ENCODE results near the gene ADARB2. TPM values are rescaled to one million over a fixed set of nuclear protein-coding genes. Genes with fewer than 3 reads are reported as not detected.

Gene ADARB2
- total RNA-seq (2022) (not detected in 2 replicates), Bru-seq, nascent RNA (percentile 1 among the genes with signal in this experiment), BruChase-seq, experiment 1, labeled RNA remaining after a 6-hour chase (percentile 0 among the genes with signal in this experiment), BruChase-seq, experiment 2, labeled RNA remaining after a 2-hour chase (percentile 1 among the genes with signal in this experiment)
- long read RNA-seq, result 0 reads

- CTCF ChIA-PET, result no interaction called here
- no peak for DNase-seq
- H3K4me3 Mint-ChIP-seq (ENCODE audit: low read depth, unreplicated experiment), result no peak within 1 kb of the TSS
- H3K27me3 Mint-ChIP-seq (ENCODE audit: unreplicated experiment), result peaks cover 36% of the 10 kb centered on the region
- no peak for TF ChIP-seq CTCF (IDR thresholded peaks at IDR 0.05; ENCODE audit: unreplicated experiment)
- no peaks in the 10 kb centered on the region for H3K9me3 Mint-ChIP-seq (ENCODE audit: low read depth, unreplicated experiment)
- H3K4me1 Mint-ChIP-seq (ENCODE audit: low read depth, unreplicated experiment), result no peaks in the 10 kb centered on the region
- no TSS peak for BruUV-seq (replicated peaks)
- H3K36me3 Mint-ChIP-seq (ENCODE audit: insufficient read depth, unreplicated experiment), result no peaks in the 10 kb centered on the region
- no peak within 1 kb of the TSS for H3K27ac Mint-ChIP-seq (ENCODE audit: unreplicated experiment)
- intact Hi-C loops (cut with micrococcal nuclease; ENCODE audit: unreplicated experiment), result no loop called here
These were observed at the start of gene ADARB2 for GRCh38 chr10:1737222-1738061. Gene ADARB2, minus strand, starts transcription at chr10:1737525.

DNA sequence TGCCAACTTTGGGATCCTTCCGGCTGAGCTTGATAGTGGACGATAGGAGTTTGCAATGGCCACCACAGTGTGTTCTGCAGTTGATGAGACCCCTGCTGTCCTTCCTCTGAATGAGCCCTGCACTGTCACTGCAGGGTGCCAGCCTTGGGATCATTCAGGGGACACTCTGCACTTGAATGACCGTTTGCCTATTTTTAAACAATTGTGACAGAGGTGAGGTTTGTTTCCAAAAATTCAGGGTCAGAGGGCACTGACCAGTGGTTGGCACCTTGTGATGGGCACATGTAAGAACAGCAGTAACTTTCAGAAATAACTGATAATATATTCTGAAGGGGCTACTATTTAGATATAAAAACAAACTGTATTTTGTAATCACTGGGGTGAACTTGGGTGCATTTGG is 48.5 kb upstream of the ADARB2 start:
- H3K27me3 Mint-ChIP-seq (ENCODE audit: unreplicated experiment), result no peaks in the 10 kb centered on the region
- no peak for DNase-seq
- H3K4me1 Mint-ChIP-seq (ENCODE audit: low read depth, unreplicated experiment), result no peaks in the 10 kb centered on the region
- no peaks in the 10 kb centered on the region for H3K36me3 Mint-ChIP-seq (ENCODE audit: insufficient read depth, unreplicated experiment)
- intact Hi-C loops (cut with micrococcal nuclease; ENCODE audit: unreplicated experiment), result no loop called here
- BruUV-seq (replicated peaks), result no TSS peak
- H3K27ac Mint-ChIP-seq (ENCODE audit: unreplicated experiment), result no peak overlapping the region
- CTCF ChIA-PET, result no interaction called here
- H3K9me3 Mint-ChIP-seq (ENCODE audit: low read depth, unreplicated experiment), result peaks cover 13% of the 10 kb centered on the region
- H3K4me3 Mint-ChIP-seq (ENCODE audit: low read depth, unreplicated experiment), result no peak overlapping the region
- TF ChIP-seq CTCF (IDR thresholded peaks at IDR 0.05; ENCODE audit: unreplicated experiment), result no peak

- H3K36me3 Mint-ChIP-seq (ENCODE audit: insufficient read depth, unreplicated experiment), result no peaks in the 10 kb centered on the region
- no peak overlapping the region for H3K27ac Mint-ChIP-seq (ENCODE audit: unreplicated experiment)
- no TSS peak for BruUV-seq (replicated peaks)
- CTCF ChIA-PET, result no interaction called here
- no peaks in the 10 kb centered on the region for H3K27me3 Mint-ChIP-seq (ENCODE audit: unreplicated experiment)
- no peaks in the 10 kb centered on the region for H3K4me1 Mint-ChIP-seq (ENCODE audit: low read depth, unreplicated experiment)
- intact Hi-C loops (cut with micrococcal nuclease; ENCODE audit: unreplicated experiment), result no loop called here
- no peak for DNase-seq
- peaks cover 6% of the 10 kb centered on the region for H3K9me3 Mint-ChIP-seq (ENCODE audit: low read depth, unreplicated experiment)
- TF ChIP-seq CTCF (IDR thresholded peaks at IDR 0.05; ENCODE audit: unreplicated experiment), result no peak
- H3K4me3 Mint-ChIP-seq (ENCODE audit: low read depth, unreplicated experiment), result no peak overlapping the region
These were observed 45.5 kb upstream of the ADARB2 start for GRCh38 chr10:1782841-1783240.

GRCh38 chr10:1779796-1780195 is 42.5 kb upstream of the ADARB2 start:
- no peaks in the 10 kb centered on the region for H3K27me3 Mint-ChIP-seq (ENCODE audit: unreplicated experiment)
- intact Hi-C loops (cut with micrococcal nuclease; ENCODE audit: unreplicated experiment), result no loop called here

More at GRCh38 chr10:1779796-1780195, 42.5 kb upstream of the ADARB2 start:
- H3K4me1 Mint-ChIP-seq (ENCODE audit: low read depth, unreplicated experiment), result no peaks in the 10 kb centered on the region
- no peak overlapping the region for H3K27ac Mint-ChIP-seq (ENCODE audit: unreplicated experiment)
- DNase-seq, result no peak
- no peak overlapping the region for H3K4me3 Mint-ChIP-seq (ENCODE audit: low read depth, unreplicated experiment)
- no peak for TF ChIP-seq CTCF (IDR thresholded peaks at IDR 0.05; ENCODE audit: unreplicated experiment)
- no peaks in the 10 kb centered on the region for H3K36me3 Mint-ChIP-seq (ENCODE audit: insufficient read depth, unreplicated experiment)
- BruUV-seq (replicated peaks), result no TSS peak
- CTCF ChIA-PET, result no interaction called here
- peaks cover 8% of the 10 kb centered on the region for H3K9me3 Mint-ChIP-seq (ENCODE audit: low read depth, unreplicated experiment)

Data from Calu3 (cell line).